Nephron progenitor cell (in vitro differentiated cells): Measurements from ENCODE around the gene KCNS1.

ENCODE experiments used
- DNase-seq: peaks from one replicate; pipeline ENCODE4 v3.0.0; 2021
- H3K27ac Mint-ChIP-seq: 2 replicates; pipeline ENCODE4 v1.8.0; 2021; ENCODE audit warnings: mild to moderate bottlenecking, moderate library complexity, mixed read lengths
- H3K27me3 Mint-ChIP-seq: 2 replicates; pipeline ENCODE4 v1.8.0; 2021; ENCODE audit warnings: mild to moderate bottlenecking, low read depth, mixed read lengths; ENCODE audit not compliant: poor library complexity
- H3K36me3 Mint-ChIP-seq: 2 replicates; pipeline ENCODE4 v1.8.0; 2021; ENCODE audit warnings: low read depth, mixed read lengths
- H3K4me1 Mint-ChIP-seq: 2 replicates; pipeline ENCODE4 v1.8.0; 2021; ENCODE audit warnings: mixed read lengths
- H3K4me3 Mint-ChIP-seq: 2 replicates; pipeline ENCODE4 v1.8.0; 2021; ENCODE audit warnings: mild to moderate bottlenecking, moderate library complexity, mixed read lengths
- H3K9me3 Mint-ChIP-seq: 2 replicates; pipeline ENCODE4 v1.8.0; 2021; ENCODE audit warnings: mild to moderate bottlenecking, moderate library complexity, mixed read lengths
- TF ChIP-seq, protein P1 (sequence below): fragments of 200-600 bp; sonication (generic); IDR thresholded peaks from 2 replicates; pipeline ENCODE4 v1.5.0; 2021; ENCODE audit warnings: antibody characterized with exemption

The KCNS1 gene

DNA sequence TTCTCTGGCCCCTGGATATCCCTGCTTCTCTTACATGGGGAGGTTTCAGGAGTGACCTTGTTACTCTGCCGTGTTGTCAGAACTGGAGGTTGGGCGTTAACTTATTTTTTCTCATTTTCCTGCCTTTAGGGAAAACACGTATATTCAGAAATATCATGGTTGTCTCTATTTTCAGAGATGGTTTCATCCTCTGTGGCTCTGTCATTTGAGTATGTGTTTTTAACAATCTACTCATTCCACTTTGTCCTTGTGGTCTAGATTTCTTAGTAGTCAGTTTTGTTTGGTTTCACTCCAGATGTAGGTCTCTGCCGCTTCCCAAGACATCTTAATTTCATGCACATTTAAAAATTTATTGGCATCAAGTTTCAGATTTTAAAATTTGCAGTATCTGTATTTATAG is 45.9 kb downstream of the KCNS1 start:
- TF ChIP-seq, protein P1, sequence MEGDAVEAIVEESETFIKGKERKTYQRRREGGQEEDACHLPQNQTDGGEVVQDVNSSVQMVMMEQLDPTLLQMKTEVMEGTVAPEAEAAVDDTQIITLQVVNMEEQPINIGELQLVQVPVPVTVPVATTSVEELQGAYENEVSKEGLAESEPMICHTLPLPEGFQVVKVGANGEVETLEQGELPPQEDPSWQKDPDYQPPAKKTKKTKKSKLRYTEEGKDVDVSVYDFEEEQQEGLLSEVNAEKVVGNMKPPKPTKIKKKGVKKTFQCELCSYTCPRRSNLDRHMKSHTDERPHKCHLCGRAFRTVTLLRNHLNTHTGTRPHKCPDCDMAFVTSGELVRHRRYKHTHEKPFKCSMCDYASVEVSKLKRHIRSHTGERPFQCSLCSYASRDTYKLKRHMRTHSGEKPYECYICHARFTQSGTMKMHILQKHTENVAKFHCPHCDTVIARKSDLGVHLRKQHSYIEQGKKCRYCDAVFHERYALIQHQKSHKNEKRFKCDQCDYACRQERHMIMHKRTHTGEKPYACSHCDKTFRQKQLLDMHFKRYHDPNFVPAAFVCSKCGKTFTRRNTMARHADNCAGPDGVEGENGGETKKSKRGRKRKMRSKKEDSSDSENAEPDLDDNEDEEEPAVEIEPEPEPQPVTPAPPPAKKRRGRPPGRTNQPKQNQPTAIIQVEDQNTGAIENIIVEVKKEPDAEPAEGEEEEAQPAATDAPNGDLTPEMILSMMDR = no peak
- Mint-ChIP-seq H3K27me3 (no peaks in the 10 kb centered on the region), H3K4me1 (peaks cover 5% of the 10 kb centered on the region), H3K9me3 (no peaks in the 10 kb centered on the region), H3K27ac (no peak overlapping the region), H3K36me3 (peaks cover 8% of the 10 kb centered on the region), H3K4me3 (no peak overlapping the region)
- DNase-seq = no peak

DNA sequence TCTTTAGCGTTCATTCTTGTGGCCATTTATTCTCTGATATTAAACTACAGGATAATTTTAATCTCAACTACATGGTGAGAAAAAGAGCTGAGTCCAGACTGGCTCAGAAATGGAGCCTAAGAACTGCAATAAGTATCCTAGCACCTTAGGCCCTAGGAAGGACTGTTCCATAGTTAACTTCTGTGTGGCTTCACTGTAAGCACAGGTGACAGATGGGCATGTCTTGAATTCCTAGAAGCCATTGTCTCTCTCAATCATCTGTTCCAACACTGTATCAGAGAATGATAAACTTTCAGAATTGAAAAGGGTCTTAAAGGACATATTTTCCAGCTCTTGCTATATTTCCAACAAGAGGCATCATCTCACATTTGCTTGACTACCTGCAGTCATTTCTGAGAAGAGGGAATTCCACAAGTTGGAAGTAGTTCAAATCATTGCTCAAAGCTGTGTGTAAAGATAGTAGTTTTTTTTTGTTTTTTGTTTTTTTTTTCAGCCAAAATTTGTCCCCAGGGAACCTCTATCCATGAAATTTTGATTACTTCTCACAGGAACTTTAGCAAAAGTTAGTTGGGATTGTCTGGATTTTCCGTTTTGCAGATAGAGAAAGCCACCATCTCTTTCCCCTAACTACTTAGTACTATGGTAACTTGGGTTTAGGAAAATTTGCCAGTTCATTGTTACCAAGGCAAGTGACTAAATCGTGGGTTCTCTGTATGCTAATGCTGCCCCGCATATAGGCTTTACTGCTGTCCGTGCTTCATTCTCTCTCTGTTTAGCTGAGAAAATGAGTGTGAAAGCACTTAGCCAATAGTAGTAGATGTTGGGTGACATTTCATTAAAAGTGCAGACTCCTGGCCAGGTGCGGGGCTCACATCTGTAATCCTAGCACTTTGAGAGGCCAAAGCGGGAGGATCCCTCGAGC is 47.2 kb downstream of the KCNS1 start:
- Mint-ChIP-seq H3K9me3 (no peaks in the 10 kb centered on the region), H3K36me3 (peaks cover 8% of the 10 kb centered on the region), H3K4me1 (peaks cover 11% of the 10 kb centered on the region), H3K27me3 (no peaks in the 10 kb centered on the region), H3K27ac (no peak overlapping the region), H3K4me3 (no peak overlapping the region)
- TF ChIP-seq, protein P1 = no peak
- DNase-seq = no peak

DNA sequence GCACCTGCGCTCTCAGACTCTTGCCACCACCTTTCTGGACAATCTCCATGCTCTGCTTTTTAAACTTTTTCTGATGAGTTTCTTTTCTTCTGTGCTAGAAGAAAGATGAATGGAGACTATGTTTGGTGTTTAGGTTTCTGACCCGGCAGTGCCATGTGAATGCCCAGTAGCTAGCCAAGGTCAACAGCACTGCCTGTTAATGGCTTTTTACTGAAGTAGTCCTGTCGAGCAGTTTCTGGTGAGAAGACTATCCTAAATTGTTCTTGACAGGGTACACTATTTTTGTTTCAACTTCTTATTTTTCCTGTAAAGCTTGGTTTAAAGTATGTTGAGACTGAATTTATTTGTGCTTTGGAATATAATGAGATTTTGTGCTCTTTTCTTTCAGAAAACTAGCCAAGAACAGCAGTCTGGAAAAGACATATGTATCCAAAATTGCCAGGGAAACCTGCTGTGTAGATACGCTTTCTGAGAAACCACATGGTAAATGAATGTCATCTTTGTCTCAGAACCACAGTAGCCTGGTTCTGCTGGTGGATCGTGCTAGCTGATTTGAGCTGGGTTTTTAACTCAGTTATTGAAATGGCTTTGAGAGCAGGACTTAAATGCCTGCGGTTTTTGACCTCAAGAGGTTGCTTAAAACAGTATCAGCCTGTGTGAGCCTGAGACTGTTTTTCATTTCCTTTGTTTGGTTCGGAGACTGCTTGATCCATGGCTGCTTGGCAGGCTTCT is 48.1 kb downstream of the KCNS1 start:
- Mint-ChIP-seq H3K27ac (no peak overlapping the region), H3K4me3 (no peak overlapping the region), H3K27me3 (no peaks in the 10 kb centered on the region), H3K9me3 (no peaks in the 10 kb centered on the region), H3K36me3 (peaks cover 8% of the 10 kb centered on the region), H3K4me1 (peaks cover 11% of the 10 kb centered on the region)
- no peak for DNase-seq
- TF ChIP-seq, protein P1 = no peak

DNA sequence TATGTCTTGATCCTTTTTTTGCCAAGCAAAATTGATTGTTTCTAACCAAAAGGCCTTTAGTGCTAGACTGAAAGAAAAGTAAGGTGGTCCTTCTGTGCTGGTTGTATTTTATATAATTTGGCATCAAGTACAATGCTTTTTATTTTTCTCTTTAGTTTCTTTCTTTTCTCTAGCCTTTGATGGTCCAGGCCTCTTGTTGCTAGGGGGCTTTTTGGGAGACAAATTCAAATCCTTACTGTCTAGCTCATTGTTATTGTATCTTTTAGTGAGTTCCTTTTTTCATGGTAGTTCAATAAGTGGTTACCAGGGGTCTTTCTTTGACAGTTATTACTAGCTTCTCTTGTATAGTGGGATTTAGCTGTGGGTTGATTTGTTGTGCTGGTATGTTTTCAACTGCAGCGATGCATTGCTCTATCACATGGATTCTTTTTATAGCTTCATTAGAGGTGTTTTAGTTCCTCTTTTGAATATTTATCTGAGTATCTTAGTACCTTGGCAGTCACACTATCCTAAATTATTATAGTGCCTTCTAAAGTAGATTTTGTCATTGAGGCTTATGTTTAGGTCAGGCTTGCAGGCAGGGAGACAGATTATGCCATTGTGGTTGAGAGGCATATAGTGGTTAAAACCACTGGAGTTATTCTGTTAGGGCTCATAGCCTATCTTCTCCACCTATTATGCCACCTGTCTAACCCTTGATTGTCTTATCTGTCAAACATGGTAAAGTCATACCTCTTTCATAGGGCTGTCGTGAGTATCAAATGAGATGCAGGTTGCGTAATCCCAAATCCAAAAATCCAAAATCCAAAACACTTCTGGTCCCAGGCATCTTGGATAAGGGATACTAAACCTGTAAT is 49.5 kb downstream of the KCNS1 start:
- DNase-seq = no peak
- TF ChIP-seq, protein P1 = no peak
- peaks cover 11% of the 10 kb centered on the region for H3K4me1 Mint-ChIP-seq

DNA sequence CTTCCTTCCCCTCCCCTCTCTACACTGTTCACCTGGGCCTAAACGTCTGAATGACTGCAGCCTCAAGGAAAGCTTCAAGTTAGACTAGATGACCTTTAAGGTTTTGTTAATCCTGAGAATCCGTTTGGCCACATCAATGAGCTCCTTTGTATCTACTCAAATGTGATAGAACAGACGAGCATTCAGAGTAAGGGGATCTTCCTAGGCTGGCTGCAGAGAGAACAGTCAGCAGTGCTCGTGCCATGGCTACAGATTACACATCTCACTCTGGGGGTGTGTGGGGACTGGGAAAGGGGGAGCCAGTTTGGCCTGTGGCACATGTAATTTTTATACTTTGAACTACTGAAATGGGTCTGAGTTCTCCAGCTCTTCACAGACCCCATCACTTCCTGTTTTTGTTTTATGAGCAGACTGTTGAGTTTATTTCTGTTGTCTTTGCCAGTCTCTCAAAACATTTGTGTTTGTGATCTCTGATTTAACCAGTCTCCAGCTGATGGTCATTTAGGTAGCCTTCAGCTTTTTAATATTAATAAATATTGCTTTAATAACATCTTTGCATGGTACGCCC is 50.9 kb downstream of the KCNS1 start:
- no peaks in the 10 kb centered on the region for H3K9me3 Mint-ChIP-seq
- no peak overlapping the region for H3K4me3 Mint-ChIP-seq
- H3K27me3 Mint-ChIP-seq = no peaks in the 10 kb centered on the region
- H3K4me1 Mint-ChIP-seq = peaks cover 11% of the 10 kb centered on the region
- H3K27ac Mint-ChIP-seq = peak overlapping the region; percentile 75
- no peaks in the 10 kb centered on the region for H3K36me3 Mint-ChIP-seq
- no peak for DNase-seq
- TF ChIP-seq, protein P1 = no peak

More for the DNA sequence above, 49.5 kb downstream of the KCNS1 start:
- H3K27ac Mint-ChIP-seq = no peak overlapping the region
- H3K36me3 Mint-ChIP-seq = peaks cover 8% of the 10 kb centered on the region
- H3K4me3 Mint-ChIP-seq = no peak overlapping the region
- H3K27me3 Mint-ChIP-seq = no peaks in the 10 kb centered on the region
- no peaks in the 10 kb centered on the region for H3K9me3 Mint-ChIP-seq
